NCI-H1930 (cell line): ENCODE measurements around the gene DENND1A.

Source experiments
- DNase-seq, 2 experiments: peaks; one replicate each; lab custom pipeline; 2025; lab: John Stamatoyannopoulos, UW

DENND1A gene

DNA sequence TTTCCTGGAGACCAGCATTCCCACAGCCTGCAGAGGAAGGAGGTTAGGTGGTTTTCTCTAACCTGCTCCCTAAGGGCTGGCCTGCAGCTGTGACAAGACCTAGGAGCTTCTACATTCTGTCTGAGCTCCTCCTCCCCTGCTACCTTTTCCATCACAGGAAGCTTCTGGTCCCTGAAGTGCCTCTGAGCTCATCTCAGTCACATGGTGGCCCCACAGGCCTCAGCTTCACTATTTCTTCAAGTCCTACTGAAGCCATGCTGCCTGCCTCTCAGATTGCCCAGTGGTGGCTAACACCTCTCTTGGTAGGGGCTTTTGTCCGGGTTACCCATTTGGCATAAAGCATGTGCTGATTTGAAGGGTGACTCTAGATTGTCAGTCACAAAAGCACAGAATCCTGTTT lies 314.5 kb downstream of the DENND1A start:
- DNase-seq, result no peak

DNA sequence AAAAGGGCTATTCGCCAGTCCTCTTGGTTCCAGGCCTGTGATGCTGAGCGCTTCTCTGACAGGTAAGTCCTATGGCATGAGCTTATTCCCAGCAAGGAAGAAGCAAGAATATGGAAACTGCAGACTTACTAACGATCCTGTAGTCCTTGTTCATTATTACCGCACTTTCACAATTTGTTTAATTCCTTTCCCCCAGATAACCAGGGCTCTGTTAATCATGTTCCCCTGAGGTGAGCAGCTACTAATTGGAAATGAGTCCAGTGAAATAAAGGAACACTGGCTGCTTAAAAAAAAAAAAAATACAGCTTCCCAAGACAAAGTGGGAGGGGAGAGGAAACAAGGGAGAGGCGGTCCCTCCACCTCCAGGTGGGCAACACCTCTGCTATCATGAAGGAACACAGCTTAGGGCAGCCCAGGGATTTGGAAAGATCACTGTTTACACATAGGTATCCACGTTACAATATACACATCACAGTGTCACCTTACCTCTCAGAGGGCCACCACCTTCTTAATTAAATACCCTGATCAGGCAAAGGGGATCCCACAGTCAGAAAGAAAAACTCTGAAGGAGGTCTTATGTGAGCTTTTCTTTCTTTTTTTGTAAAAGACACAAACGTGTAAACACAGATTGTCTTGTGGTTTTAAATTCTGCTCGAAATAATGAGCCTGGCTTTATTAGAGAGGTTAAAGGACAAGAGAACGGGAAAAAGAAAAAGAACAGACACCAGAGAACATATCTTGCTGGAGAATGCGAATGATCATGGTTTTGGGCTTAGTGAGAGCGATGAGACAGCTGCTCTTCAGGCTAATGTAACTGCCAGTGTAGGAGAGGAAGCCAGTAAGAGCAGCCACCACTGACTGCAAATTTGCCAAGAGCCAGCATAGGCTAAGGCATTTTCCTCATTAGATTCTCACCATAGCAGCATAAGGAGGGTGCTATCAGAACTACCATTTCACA lies 315.3 kb downstream of the DENND1A start:
- DNase-seq, result no peak

DNA sequence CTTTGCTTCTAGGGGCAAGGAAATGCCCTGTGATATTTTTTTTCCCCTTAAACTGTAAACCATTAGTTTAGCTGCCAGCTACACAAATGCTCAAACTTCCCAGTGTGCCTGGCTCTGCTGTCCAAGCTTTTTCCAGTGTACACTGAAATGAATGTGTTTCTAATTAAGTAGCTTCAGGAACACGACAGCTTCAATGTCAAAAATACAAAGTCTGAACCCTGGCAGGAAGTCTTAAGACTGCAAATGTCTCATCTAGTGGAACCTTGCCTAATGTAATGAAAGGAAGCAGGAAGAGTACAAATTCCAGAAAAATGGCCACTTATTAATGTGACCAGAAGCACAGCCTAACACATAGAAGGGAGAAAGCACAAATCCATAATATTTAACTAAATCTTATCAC lies 318.7 kb downstream of the DENND1A start:
- DNase-seq, result no peak

DNA sequence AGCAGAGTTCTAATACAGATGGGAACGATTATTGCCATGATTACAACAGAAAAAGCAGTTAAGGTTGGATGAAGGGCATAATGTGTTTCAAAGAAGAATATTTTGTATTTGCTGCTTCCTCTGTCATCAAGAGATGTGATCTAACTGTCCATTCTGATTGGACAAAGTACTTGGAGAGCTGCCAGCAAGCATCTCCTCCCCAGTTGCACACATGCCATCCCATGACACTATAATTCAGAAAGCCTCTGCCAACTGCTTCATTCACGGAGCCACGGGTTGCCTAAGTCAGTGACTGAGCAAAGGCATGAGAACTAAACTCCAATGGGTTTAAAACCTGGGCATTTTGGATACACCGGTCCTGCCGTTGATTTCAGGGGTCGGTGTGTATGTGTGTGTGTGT lies 320.1 kb downstream of the DENND1A start:
- no peak for DNase-seq

DNA sequence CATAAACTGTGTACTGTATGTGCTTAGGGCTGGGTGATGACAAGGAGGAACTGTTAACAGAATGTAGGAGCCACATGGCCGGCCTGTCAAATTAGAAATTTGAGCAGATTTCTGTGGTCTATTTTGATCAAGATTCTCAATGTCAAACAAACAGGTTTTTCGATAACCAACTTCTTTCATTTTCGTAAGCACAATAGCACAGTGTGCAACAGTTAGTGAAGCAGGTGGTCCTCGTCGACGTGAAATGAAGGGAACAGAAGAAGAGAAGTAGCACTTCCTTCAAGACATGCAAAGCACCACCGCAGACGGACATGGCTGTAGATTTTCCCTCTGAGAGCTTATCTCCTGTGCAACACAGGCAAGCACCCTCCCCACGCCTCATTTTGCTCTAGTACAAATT lies 321.8 kb downstream of the DENND1A start:
- DNase-seq, result no peak

DNA sequence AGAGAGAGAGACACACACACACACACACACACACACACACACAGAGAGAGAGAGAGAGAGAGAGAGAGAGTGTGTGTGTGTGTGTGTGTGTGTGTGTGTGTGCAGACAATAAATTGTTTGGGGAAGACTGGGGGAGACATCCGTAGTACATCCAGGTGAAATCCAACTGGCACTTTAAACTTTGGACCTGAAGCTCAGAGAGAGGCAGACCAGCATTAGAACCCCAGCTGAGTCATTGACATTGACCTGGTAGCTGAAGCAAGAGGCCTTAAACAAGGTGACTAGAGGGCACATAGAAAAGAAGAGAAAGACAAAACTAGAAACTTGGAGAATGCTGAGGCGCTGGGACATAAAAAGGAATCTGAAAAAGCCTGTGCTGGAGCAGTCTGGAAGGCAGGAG lies 322.4 kb downstream of the DENND1A start:
- DNase-seq, result no peak

DNA sequence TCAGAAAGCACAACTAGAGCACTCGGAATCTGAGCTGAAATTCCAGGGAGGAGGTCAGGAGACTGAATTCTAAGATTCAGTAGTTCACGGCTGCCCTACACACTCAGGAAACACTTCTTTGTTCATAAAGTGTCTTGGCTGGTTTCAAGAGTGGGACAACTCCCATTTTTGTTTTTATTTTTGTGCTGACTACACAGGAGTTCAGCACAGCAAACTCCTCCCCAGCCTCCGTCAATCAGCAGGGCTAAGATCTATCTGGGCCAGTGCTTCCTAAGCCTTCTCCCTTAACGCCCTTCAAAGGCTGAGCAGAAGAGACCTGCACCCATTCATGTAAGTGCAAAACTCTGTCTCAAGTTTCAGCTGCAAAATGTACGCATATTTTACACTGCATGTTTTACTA lies 323.8 kb downstream of the DENND1A start:
- no peak for DNase-seq

DNA sequence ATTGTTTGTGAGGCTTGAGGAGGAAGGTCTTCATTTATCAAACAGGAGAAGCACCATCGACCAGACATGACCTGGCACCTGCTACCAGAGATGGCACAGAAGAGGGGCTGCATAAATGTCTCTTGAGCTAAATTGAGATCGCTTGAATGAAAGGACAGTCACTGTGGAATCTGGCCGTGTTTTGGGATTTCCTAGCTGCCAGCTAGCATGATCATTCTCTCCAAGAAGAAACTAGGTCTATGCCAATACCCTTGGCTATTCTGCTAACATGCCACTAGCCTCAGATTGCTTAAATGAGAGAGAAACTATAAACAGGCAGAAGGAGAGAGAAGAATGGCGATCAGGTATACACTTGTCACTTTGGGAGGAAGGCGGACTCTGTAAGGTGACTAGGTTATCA lies 324.6 kb downstream of the DENND1A start:
- no peak for DNase-seq

DNA sequence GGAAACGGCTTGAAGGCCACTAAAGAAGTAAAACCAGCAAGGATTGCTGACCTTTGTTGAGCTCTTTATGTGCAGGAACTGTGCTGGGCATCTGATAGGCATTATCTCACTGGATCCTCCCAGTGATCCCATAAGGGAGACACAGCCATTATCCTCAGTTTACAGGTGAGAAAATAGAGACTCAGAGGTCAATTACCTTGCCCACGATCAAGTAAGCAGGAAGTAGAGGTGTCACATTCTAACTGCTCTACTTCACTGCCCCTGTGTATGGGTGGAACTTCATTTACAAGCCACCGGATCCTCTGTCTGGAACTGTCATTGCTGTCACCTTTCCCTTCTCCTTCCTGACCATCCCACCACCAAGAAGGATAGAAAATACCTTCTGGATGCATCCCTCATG lies 325.1 kb downstream of the DENND1A start:
- no peak for DNase-seq

DNA sequence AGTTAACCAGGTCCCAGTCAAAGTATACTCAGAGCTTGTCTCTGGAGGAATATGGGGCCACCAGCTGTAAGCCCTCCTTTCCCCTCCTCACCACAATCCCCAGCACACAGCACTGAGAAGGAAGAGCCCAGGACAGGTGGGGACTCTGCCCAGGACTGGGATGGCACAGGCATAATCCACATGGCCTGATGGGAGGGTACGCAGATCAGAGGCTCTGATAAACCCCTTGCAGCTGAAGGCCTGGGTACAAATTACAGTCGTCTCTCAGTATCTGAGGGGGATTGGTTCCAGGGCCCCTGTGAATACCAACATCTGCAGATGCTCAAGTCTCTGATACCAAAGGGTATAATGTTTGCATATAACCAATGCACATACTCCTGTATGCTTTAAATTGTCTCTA lies 328.1 kb downstream of the DENND1A start:
- DNase-seq, result no peak

DNA sequence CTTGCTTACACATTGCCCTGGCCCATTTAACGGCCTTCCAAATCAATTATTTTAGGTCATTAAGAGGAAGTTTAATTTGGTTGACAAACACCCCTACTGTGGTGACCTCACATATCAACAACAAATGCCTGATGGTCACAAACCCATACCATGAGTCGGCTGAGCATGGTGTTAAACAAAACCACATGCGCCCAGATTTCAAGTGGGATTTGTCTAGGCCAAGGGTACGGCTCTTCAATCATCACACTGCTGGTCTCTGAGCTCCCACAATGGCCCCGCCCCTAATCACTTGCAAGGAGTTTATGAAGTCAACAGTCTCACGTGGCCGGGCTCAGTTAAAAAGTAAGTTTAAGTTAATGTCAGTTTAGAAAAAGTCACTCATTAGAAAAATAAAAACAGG lies 330.1 kb downstream of the DENND1A start:
- DNase-seq, result no peak

DNA sequence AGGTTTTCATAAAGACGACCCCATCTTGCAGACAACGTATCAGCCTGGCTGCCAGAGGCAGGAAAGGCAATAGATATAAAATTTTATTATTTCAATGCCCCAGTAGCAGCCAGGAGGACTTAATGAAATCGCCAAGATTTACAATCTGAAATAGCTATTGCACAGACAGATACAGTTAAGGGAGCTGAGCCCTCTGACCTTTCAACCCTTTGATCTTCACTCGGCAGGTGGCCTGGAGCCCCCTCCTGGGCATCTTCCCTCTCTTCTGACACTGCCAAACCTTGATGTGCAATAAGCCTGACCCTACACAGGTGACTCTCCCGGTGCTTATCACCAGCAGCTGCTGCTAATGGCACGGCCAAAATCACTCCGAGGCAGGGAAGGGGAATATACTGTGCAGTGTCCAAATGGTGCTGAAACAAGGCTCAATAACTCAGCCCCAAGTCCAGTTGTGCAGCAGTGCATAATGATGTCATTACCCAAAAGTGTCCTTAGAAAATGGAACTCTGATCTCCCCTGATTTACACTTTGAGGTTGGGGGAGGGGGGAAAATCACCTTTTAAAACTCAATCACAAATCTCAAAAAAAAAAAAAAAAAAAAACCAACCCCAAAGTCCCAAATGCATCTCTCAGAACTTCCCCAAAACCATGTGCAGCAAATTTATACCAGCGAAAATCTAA lies 331.9 kb downstream of the DENND1A start:
- no peak for DNase-seq

DNA sequence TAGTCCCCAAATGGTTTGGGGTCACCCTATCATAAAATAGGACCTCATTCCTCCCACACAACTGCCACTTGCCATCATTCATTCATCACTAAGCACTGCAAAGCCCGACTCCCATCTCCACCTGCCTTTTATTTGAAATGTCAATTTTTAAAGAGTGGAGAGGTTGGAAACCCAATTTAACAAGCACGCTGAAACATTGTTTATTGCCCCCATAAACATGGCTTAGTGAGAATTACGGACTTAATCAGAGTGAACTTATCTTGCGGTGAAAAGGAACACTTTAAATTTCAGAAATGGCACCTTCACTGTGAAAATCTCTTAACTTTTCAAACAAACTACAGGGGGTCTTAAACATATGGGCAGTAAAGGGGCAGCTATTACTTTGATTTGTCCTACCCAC lies 332.9 kb downstream of the DENND1A start:
- DNase-seq, result no peak

DNA sequence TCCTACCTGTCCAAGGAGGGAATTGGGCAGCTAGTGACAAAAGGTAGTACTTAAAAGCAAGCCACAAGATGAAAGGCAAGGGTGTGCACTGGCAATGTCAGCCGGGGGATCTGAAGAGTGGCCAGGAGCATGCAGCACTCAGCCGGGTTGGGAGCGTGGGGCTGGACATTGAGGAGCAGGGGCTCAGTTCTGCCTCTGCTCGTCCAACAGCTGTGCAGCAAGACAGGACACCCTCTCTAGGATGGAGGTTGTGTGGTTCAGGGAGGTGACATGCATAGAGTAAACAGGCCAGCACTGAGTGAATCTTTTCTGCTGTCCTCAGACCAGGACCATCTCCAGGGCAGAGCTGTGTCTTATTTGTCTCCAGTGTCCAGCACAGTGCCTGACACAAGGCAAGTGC lies 338.6 kb downstream of the DENND1A start:
- DNase-seq, result no peak

DNA sequence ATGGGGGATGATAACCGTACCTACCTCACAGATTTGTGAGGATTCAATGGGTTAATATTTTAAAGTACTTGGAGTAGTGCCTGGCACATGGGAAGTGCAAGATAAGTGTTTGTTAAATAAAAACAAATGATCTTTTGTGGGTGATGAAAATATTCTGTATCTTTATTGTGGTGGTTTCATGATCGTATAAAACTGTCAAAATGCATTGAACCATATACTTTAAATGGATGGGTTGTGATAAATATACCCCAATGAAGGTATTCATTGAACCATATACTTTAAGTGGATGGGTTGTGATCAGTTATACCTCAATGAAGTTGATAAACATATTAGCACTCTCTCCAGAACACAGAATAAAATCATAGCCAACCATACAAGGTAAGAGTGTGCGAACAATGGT lies 339.4 kb downstream of the DENND1A start:
- DNase-seq, result no peak

DNA sequence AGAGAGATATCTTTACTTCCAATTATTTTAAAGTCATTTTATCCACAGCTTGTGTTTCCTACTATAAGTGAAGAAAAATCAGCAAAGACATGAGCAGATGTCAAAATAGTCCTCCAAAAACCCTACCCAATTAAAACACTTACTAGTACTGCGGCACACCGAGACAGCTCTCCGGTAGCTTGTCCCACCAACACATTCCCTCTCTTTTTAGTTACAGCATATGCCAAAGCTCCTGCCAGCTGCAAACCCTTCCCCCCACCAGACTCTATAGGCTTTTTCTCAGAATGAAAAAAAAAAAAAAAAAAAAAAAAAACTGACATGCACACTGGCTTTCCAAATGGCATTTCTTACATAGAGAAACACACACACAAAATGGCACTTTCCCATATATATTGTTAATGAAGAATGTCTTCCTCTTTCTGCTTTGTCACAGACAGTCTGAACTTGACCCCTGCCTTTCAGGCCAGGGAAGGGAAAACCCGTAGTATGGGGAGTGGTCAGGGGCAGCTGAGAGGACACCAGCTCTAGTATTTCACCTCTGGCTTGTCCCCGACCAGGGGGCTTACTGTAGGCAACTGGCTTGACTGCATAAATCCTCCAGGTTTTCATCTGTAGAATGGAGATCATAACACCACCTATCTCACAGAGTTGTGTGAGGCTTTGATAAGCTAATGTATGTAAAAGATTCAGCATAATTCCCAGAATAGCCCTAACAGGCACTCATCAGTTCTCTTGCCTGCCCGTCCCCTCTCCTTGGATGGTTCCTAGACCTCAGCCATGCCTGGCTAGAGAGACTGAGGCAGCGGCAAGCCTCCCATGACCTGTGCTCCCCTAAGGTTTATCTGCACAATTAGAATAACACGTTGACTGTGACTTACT lies 340.3 kb downstream of the DENND1A start:
- no peak for DNase-seq

DNA sequence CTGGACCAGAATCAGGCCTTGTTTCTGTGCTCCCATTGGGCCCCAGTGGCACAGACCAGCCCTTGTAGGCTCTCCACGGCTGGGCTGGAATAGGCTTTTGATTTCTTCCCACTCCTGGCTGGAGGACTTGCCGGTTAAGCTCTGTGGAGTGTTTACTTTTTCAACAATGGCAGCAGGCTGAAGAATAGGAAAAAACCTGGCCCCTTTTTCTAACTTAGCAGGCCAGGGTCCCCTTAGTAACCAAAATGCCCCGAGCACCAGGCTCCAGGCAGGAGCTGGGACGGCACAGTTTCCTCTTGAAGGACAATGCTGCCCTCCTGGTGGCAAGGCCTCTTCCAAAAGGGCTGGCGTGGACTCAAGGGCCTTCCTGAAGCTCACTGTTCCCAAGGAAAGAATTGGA lies 343.7 kb downstream of the DENND1A start:
- DNase-seq, result no peak

DNA sequence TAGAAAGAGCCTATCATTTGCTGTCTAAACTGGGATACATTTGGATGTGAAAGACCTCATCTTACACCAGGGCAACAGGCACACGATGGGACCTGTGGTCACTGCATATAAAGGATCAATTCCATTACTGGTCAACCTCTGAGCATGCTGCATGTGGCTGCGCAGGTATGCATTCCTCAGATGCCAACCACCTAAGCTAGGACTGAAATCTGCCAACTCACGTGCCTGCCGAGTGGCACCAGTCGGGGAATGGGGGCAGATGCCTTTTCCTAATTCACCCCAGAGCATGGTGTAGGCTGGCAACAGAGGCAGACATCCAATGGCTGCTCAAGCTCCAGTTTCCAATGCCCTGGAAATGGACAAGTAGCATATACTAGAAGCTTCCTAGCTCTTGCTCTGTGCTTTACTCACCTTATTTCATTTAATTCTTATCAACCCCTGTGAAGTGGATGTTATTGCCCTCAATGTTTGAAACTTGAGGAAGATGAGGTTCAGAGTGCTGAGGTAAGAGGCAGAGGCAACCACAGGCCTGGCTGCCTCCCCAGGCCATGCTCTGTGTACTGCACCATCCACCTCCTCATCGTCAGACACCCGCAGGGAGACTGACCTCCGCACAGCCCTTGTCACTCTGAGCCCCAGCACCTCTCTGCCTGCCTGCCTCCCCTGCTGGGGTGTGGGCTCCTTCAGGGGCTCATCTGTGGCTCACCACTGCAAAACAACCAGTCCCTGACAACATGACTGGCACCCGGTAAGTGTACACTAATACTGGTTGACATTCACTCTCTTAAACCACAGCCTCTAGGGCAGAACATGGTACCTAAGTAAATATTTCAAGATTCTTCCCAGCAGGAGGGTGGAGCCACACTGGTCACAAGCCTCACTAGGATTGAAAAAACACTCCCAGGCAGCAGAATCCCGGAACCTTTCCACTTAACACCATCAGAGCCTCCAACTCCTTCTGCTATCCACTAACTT lies 345.4 kb downstream of the DENND1A start:
- no peak for DNase-seq

DNA sequence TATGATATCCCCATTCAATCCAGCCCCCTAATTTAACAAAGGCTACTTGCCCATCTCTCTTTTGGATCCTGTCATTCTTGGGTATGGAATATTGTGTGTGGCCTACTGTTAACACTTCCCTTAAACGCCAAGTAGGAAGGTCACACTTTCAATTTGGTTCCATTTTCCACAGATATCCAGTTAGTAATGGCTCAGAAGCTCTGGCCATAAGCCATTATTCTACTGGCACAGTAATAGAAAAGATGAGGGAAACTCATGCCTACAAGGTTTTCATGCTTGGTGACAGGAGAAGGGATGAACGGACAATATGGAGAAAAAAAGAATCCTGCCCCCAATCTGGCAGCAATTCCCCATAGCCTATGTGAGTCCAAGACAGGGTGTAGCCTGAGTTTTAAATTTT lies 346.3 kb downstream of the DENND1A start:
- no peak for DNase-seq

DNA sequence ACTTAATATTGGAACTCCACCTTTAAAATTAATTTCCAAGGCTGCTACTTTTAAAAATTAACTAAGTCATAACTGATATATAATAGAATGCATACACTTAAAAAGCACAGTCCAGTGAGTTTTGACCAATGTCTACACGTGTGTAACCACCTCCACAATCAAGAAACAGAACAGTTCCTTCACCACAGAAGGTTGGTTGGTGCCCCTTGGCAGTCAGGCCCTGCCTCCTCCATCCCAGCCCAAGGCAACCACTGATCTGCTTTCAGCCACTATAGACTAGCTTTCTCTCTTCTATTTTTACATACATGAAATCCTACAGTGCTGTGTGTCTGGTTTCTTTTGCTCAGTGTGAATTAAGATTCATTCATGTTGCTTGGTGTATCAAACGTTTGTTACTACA lies 358.7 kb downstream of the DENND1A start:
- DNase-seq, result no peak
